ENCODE results near the gene MMP27.

GRCh38 chr11:102719620-102720277, 14.2 kb upstream of the MMP27 start:
- no peak for TF ChIP-seq CTCF (conservative IDR thresholded peaks at IDR 0.05 in 1 of 2, IDR thresholded peaks at IDR 0.05 in 1 of 2; ENCODE audit: low read depth in 1 of 2, low read length in 2 of 2)
- no peak for TF ChIP-seq EZH2 (IDR thresholded peaks at IDR 0.05; ENCODE audit: low read length, missing control alignments)
